GM12872 (cell line): Measurements from ENCODE around the gene CDH6.

Source experiments
- CTCF ChIP-seq: IDR thresholded peaks from 3 replicates; pipeline ENCODE4 v1.5.1; 2011; ENCODE audit warnings: low read depth, mild to moderate bottlenecking, low read length, moderate library complexity; ENCODE audit not compliant: insufficient read depth

CDH6 gene

GRCh38 chr5:31289429-31289828 is 95.9 kb downstream of the CDH6 start:
- TF ChIP-seq CTCF, result no peak

- TF ChIP-seq CTCF, result no peak
These were observed 97.9 kb downstream of the CDH6 start for GRCh38 chr5:31291323-31291854.

GRCh38 chr5:31300501-31300900 is 107.0 kb downstream of the CDH6 start:
- TF ChIP-seq CTCF, result no peak

- TF ChIP-seq CTCF, result no peak
These were observed 108.3 kb downstream of the CDH6 start for GRCh38 chr5:31301833-31302232.

- no peak for TF ChIP-seq CTCF
These were observed 110.2 kb downstream of the CDH6 start for GRCh38 chr5:31303688-31304087.

GRCh38 chr5:31317665-31318064 is 124.2 kb downstream of the CDH6 start:
- no peak for TF ChIP-seq CTCF

GRCh38 chr5:31319335-31319734 is 125.8 kb downstream of the CDH6 start:
- no peak for TF ChIP-seq CTCF
